ENCODE results near the gene USP13. TPM values are rescaled to one million over a fixed set of nuclear protein-coding genes. Genes with fewer than 3 reads are reported as not detected.

Gene USP13
- total RNA-seq, 1 experiment from 2014 or later: 33.0 TPM

DNA sequence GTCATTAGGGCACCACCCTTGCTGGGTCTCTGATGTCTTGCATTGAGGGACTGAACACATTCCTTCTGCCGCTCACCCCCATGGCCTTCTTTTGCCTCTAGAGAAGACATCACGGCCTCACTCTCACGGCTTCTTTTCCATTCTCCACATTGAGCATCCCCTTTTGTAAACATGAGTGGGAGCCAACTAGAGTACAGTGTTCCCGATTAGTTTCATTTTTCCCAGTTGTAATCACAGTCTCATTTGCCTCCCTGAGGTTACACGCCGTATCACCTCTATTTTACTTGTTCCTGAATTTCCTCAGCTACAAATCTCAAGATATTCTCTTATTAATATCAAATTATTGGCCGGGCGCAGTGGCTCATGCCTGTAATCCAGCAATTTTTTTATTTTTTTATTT is 17.5 kb downstream of the USP13 start:
- intact Hi-C loops (cut with micrococcal nuclease; ENCODE audit: unreplicated experiment): no loop called here
- no peak for DNase-seq (ENCODE audit: low spot score)
- TF ChIP-seq, protein P1, sequence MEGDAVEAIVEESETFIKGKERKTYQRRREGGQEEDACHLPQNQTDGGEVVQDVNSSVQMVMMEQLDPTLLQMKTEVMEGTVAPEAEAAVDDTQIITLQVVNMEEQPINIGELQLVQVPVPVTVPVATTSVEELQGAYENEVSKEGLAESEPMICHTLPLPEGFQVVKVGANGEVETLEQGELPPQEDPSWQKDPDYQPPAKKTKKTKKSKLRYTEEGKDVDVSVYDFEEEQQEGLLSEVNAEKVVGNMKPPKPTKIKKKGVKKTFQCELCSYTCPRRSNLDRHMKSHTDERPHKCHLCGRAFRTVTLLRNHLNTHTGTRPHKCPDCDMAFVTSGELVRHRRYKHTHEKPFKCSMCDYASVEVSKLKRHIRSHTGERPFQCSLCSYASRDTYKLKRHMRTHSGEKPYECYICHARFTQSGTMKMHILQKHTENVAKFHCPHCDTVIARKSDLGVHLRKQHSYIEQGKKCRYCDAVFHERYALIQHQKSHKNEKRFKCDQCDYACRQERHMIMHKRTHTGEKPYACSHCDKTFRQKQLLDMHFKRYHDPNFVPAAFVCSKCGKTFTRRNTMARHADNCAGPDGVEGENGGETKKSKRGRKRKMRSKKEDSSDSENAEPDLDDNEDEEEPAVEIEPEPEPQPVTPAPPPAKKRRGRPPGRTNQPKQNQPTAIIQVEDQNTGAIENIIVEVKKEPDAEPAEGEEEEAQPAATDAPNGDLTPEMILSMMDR (conservative IDR thresholded peaks at IDR 0.05; ENCODE audit: low read depth, low read length): no peak
- no peak for TF ChIP-seq EZH2 (IDR thresholded peaks at IDR 0.05; ENCODE audit: borderline replicate concordance, low read depth, low read length, poor library complexity, severe bottlenecking)
- Histone ChIP-seq H3K36me3 (ENCODE audit: insufficient read depth, low read length, poor library complexity, severe bottlenecking) (no peaks in the 10 kb centered on the region), H3K27me3 (replicated peaks; ENCODE audit: insufficient read depth, low read depth, low read length, poor library complexity) (no peaks in the 10 kb centered on the region), H3K27ac (ENCODE audit: low read depth, low read length, poor library complexity, severe bottlenecking) (no peak overlapping the region), H3K4me3 (ENCODE audit: low read depth, low read length, poor library complexity, severe bottlenecking) (no peak overlapping the region), H3K9me3 (ENCODE audit: low read depth, low read length, poor library complexity, severe bottlenecking) (no peaks in the 10 kb centered on the region), H3K4me1 (ENCODE audit: insufficient read depth, low read length, poor library complexity, severe bottlenecking) (peaks cover 23% of the 10 kb centered on the region)
- no TSS peak for BruUV-seq (replicated peaks)
- CTCF ChIA-PET: no interaction called here
- POLR2A ChIA-PET (ENCODE audit: low non-redundant PET): no interaction called here

DNA sequence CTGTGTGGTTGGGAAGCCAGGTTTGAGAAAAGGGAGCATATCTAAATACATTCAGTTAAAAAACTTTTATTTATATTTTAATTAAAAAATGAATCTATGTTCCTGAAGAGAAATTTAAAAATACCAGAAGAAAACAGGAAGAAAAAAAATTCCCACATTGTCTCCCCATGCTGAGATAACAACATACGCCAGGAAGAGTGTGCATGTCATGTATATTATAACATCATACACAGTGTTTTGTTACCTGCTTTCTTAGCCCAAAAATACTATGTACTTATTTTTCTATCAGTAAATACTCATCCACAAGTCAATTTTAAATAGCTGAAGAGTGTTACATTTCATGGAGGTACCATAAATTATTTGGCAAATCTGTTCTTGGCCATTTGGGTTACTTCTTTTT is 18.5 kb downstream of the USP13 start:
- H3K27me3 ChIP-seq (replicated peaks; ENCODE audit: insufficient read depth, low read depth, low read length, poor library complexity): no peaks in the 10 kb centered on the region
- no peak for DNase-seq (ENCODE audit: low spot score)
- no peak overlapping the region for H3K27ac ChIP-seq (ENCODE audit: low read depth, low read length, poor library complexity, severe bottlenecking)
- no peaks in the 10 kb centered on the region for H3K36me3 ChIP-seq (ENCODE audit: insufficient read depth, low read length, poor library complexity, severe bottlenecking)
- intact Hi-C loops (cut with micrococcal nuclease; ENCODE audit: unreplicated experiment): no loop called here
- ChIA-PET POLR2A (ENCODE audit: low non-redundant PET) (no interaction called here), CTCF (no interaction called here)
- H3K4me3 ChIP-seq (ENCODE audit: low read depth, low read length, poor library complexity, severe bottlenecking): no peak overlapping the region
- BruUV-seq (replicated peaks): no TSS peak
- no peak for TF ChIP-seq EZH2 (IDR thresholded peaks at IDR 0.05; ENCODE audit: borderline replicate concordance, low read depth, low read length, poor library complexity, severe bottlenecking)
- TF ChIP-seq, protein P1 (conservative IDR thresholded peaks at IDR 0.05; ENCODE audit: low read depth, low read length): no peak
- H3K9me3 ChIP-seq (ENCODE audit: low read depth, low read length, poor library complexity, severe bottlenecking): no peaks in the 10 kb centered on the region
- peaks cover 13% of the 10 kb centered on the region for H3K4me1 ChIP-seq (ENCODE audit: insufficient read depth, low read length, poor library complexity, severe bottlenecking)

DNA sequence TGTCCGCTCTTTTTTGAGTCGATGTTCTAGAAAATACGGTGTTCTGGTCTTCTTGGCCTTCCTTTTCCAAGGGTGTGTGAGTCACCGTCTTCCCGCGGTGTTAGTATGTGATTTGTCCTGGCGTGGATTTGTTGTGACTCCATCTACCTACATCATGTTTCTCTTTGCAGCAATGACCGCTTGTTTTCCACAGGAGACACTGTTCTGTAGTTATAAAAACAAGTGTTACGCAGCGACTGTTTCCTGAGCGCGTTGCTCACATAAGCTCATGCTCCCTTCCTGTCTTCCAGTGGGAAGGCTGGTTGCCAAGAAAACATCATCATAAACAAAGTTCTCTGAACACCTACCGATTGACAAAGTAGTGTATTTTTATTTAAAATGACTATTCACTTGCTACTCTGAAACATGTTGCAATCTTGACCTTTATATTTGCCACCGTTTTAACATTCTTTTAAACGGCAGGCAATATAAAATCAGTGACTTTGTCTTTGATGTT is 19.0 kb downstream of the USP13 start:
- no peaks in the 10 kb centered on the region for H3K36me3 ChIP-seq (ENCODE audit: insufficient read depth, low read length, poor library complexity, severe bottlenecking)
- no TSS peak for BruUV-seq (replicated peaks)
- H3K4me1 ChIP-seq (ENCODE audit: insufficient read depth, low read length, poor library complexity, severe bottlenecking): peaks cover 8% of the 10 kb centered on the region
- TF ChIP-seq, protein P1 (conservative IDR thresholded peaks at IDR 0.05; ENCODE audit: low read depth, low read length): no peak
- no peak for TF ChIP-seq EZH2 (IDR thresholded peaks at IDR 0.05; ENCODE audit: borderline replicate concordance, low read depth, low read length, poor library complexity, severe bottlenecking)
- intact Hi-C loops (cut with micrococcal nuclease; ENCODE audit: unreplicated experiment): no loop called here
- ChIA-PET CTCF (no interaction called here), POLR2A (ENCODE audit: low non-redundant PET) (no interaction called here)
- DNase-seq (ENCODE audit: low spot score): peak; percentile 24
- no peak overlapping the region for H3K4me3 ChIP-seq (ENCODE audit: low read depth, low read length, poor library complexity, severe bottlenecking)
- H3K27ac ChIP-seq (ENCODE audit: low read depth, low read length, poor library complexity, severe bottlenecking): no peak overlapping the region
- no peaks in the 10 kb centered on the region for H3K9me3 ChIP-seq (ENCODE audit: low read depth, low read length, poor library complexity, severe bottlenecking)
- no peaks in the 10 kb centered on the region for H3K27me3 ChIP-seq (replicated peaks; ENCODE audit: insufficient read depth, low read depth, low read length, poor library complexity)
